ENCODE results near the gene GPI.
"Not testable (repeated sequence)": the region's sequence is repeated elsewhere in the genome, so short reads cannot be mapped to it uniquely, and the experiment has no call there.

GPI gene

GRCh38 chr19:34367624-34367957 lies 2.6 kb downstream of the GPI start:
- no peak for DNase-seq (ENCODE audit: low read depth)

GRCh38 chr19:34368338-34368737 lies 3.3 kb downstream of the GPI start:
- no peak for DNase-seq (ENCODE audit: low read depth)

GRCh38 chr19:34369166-34369565 lies 4.2 kb downstream of the GPI start:
- DNase-seq (ENCODE audit: low read depth), result not testable (repeated sequence)

GRCh38 chr19:34370117-34370516 lies 5.1 kb downstream of the GPI start:
- DNase-seq (ENCODE audit: low read depth), result no peak

- DNase-seq (ENCODE audit: low read depth), result no peak
Measured at GRCh38 chr19:34370983-34371382, 6.0 kb downstream of the GPI start.

GRCh38 chr19:34373601-34374288 lies 8.7 kb downstream of the GPI start:
- no peak for DNase-seq (ENCODE audit: low read depth)

GRCh38 chr19:34375598-34375997 lies 10.6 kb downstream of the GPI start:
- DNase-seq (ENCODE audit: low read depth), result no peak

- no peak for DNase-seq (ENCODE audit: low read depth)
Measured at GRCh38 chr19:34380639-34381241, 15.7 kb downstream of the GPI start.

GRCh38 chr19:34381399-34382251 lies 16.6 kb downstream of the GPI start:
- DNase-seq (ENCODE audit: low read depth), result no peak

GRCh38 chr19:34382471-34382870 lies 17.5 kb downstream of the GPI start:
- DNase-seq (ENCODE audit: low read depth), result no peak

GRCh38 chr19:34383599-34383998 lies 18.6 kb downstream of the GPI start:
- DNase-seq (ENCODE audit: low read depth), result no peak

- no peak for DNase-seq (ENCODE audit: low read depth)
Measured at GRCh38 chr19:34386645-34387445, 21.8 kb downstream of the GPI start.

- DNase-seq (ENCODE audit: low read depth), result no peak
Measured at GRCh38 chr19:34387446-34387810, 22.4 kb downstream of the GPI start.

GRCh38 chr19:34388745-34389144 lies 23.7 kb downstream of the GPI start:
- DNase-seq (ENCODE audit: low read depth), result not testable (repeated sequence)

GRCh38 chr19:34391813-34392212 lies 26.8 kb downstream of the GPI start:
- DNase-seq (ENCODE audit: low read depth), result no peak

GRCh38 chr19:34393031-34393430 lies 28.0 kb downstream of the GPI start:
- DNase-seq (ENCODE audit: low read depth), result no peak

- no peak for DNase-seq (ENCODE audit: low read depth)
Measured at GRCh38 chr19:34393629-34394028, 28.6 kb downstream of the GPI start.

- DNase-seq (ENCODE audit: low read depth), result no peak
Measured at GRCh38 chr19:34397853-34398252, 32.9 kb downstream of the GPI start.

GRCh38 chr19:34399886-34400285 lies 34.9 kb downstream of the GPI start:
- no peak for DNase-seq (ENCODE audit: low read depth)

- not testable (repeated sequence) for DNase-seq (ENCODE audit: low read depth)
Measured at GRCh38 chr19:34400844-34401243, 35.8 kb downstream of the GPI start.

- DNase-seq (ENCODE audit: low read depth), result no peak
Measured at GRCh38 chr19:34402074-34402600, 37.1 kb downstream of the GPI start.

GRCh38 chr19:34403784-34404108 lies 38.8 kb downstream of the GPI start:
- no peak for DNase-seq (ENCODE audit: low read depth)
